ENCODE data around the gene DDX41. TPM values are rescaled to one million over a fixed set of nuclear protein-coding genes. Genes with fewer than 3 reads are reported as not detected.
A peak's percentile ranks its signal among the peaks of the same experiment; 100 is the strongest.

DDX41 gene
- total and polyA plus RNA-seq, 12 donors, result 19.7 to 55.7 (median 30.4) TPM

- peaks cover 26 to 64% (median 45%) of the 10 kb centered on the region in 9 donors for H3K4me1 ChIP-seq
- intact Hi-C loops (cut with DNase I), result no loop called here
Measured at GRCh38 chr5:177472460-177473442, 44.0 kb downstream of the DDX41 start.

GRCh38 chr5:177471610-177472356 is 45.0 kb downstream of the DDX41 start:
- DNase-seq (peak; percentile 62 to 77), ATAC-seq (peak; percentile 44 to 76 (median 60))
- 48 to 58% methylated on average over 14 of the region's 14 CpGs for WGBS, 2 donors
- peak overlapping the region; percentile 78 to 93 (median 86) for H3K27ac ChIP-seq
- TF ChIP-seq CTCF (IDR thresholded peaks at IDR 0.05), result no peak
- no peaks in the 10 kb centered on the region for H3K9me3 ChIP-seq
- peaks cover 26 to 62% (median 45%) of the 10 kb centered on the region in 9 donors for H3K4me1 ChIP-seq
- intact Hi-C loops (cut with DNase I), result no loop called here
- H3K27me3 ChIP-seq, result peaks cover 0 to 47% (median 14%) of the 10 kb centered on the region in 7 donors
- H3K36me3 ChIP-seq, result peaks cover 0 to 17% (median 5%) of the 10 kb centered on the region in 9 donors
- peak overlapping the region; percentile 54 to 85 (median 70) for H3K4me3 ChIP-seq

More at GRCh38 chr5:177472460-177473442, 44.0 kb downstream of the DDX41 start:
- peaks cover 0 to 7% (median 0%) of the 10 kb centered on the region in 9 donors for H3K36me3 ChIP-seq
- peak overlapping the region; percentile 78 to 93 (median 86) for H3K27ac ChIP-seq
- no peak for DNase-seq
- peak; percentile 5 to 36 (median 18) for ATAC-seq
- peak in 1 of 9 donors; percentile 14 for TF ChIP-seq CTCF (IDR thresholded peaks at IDR 0.05)
- H3K9me3 ChIP-seq, result no peaks in the 10 kb centered on the region
- H3K27me3 ChIP-seq, result peaks cover 0 to 47% (median 14%) of the 10 kb centered on the region in 7 donors
- WGBS, 2 donors, result 2 to 5% methylated on average over 44 to 91 of the region's 93 CpGs
- H3K4me3 ChIP-seq, result peak overlapping the region; percentile 54 to 85 (median 70)

GRCh38 chr5:177470759-177471536 is 45.8 kb downstream of the DDX41 start:
- Histone ChIP-seq H3K9me3 (no peaks in the 10 kb centered on the region), H3K27me3 (peaks cover 0 to 47% (median 14%) of the 10 kb centered on the region in 7 donors), H3K27ac (peak overlapping the region; percentile 12 to 93 (median 86)), H3K4me1 (peaks cover 26 to 56% (median 45%) of the 10 kb centered on the region in 9 donors), H3K36me3 (peaks cover 0 to 25% (median 14%) of the 10 kb centered on the region in 9 donors), H3K4me3 (peak overlapping the region in 3 of 10 donors; percentile 54 to 71 (median 69))
- intact Hi-C loops (cut with DNase I), result no loop called here
- DNase-seq (no peak), ATAC-seq (no peak)
- TF ChIP-seq CTCF (IDR thresholded peaks at IDR 0.05), result no peak
- WGBS, 2 donors, result 83 to 86% methylated on average over 10 of the region's 10 CpGs
